Stimulated activated CD4-positive, alpha-beta T cell treated with anti-CD3 and anti-CD28 coated beads, Interleukin-4, amount 100 ng/mL, for 48 hours (primary cell): ENCODE data around the gene FAM89B.
A peak's percentile ranks its signal among the peaks of the same experiment; 100 is the strongest.

Experiments used
- DNase-seq, 2 donors: peaks; one replicate each; pipeline ENCODE4 v3.0.0-alpha.2; 2020; ENCODE audit warnings: low read depth in 2 of 2

The FAM89B gene

GRCh38 chr11:65538915-65539743, 33.2 kb upstream of the FAM89B start:
- no peak for DNase-seq

GRCh38 chr11:65539744-65540289, 32.5 kb upstream of the FAM89B start:
- DNase-seq = no peak

GRCh38 chr11:65540290-65541092, 31.8 kb upstream of the FAM89B start:
- DNase-seq = peak; percentile 87 to 91

GRCh38 chr11:65541093-65541982, 31.0 kb upstream of the FAM89B start:
- no peak for DNase-seq

DNA sequence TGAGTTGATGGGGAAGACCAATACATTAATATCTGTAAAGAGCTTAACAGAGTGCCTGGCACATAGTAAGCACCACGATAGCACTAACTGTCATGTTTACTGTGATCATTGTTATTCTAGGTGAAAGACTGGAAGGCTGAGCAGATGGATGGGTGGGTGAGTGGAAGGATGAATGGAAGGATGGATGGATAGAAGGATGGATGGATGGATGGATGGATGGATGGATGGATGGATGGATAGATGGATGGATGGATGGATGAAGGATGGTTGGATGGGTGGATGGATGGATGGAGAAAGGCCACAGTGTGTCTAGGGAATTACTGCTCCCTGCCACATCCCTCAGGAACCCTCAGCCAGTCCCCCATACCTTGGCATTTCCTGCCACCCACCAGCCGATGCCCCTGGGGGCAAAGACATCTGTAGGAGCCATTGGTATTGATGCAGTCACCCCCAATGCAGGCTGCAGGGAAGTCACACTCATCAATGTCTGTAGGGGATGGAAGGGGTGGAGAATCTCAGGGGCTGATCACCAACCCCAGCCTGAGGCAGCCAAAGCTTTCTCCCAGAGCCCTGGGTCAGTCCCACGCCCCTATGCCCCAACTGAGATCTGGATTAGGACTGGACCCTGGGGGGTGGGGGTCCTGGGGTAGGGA, 29.5 kb upstream of the FAM89B start:
- DNase-seq = no peak

- no peak for DNase-seq
Observed at GRCh38 chr11:65545853-65546216, 26.5 kb upstream of the FAM89B start.

DNA sequence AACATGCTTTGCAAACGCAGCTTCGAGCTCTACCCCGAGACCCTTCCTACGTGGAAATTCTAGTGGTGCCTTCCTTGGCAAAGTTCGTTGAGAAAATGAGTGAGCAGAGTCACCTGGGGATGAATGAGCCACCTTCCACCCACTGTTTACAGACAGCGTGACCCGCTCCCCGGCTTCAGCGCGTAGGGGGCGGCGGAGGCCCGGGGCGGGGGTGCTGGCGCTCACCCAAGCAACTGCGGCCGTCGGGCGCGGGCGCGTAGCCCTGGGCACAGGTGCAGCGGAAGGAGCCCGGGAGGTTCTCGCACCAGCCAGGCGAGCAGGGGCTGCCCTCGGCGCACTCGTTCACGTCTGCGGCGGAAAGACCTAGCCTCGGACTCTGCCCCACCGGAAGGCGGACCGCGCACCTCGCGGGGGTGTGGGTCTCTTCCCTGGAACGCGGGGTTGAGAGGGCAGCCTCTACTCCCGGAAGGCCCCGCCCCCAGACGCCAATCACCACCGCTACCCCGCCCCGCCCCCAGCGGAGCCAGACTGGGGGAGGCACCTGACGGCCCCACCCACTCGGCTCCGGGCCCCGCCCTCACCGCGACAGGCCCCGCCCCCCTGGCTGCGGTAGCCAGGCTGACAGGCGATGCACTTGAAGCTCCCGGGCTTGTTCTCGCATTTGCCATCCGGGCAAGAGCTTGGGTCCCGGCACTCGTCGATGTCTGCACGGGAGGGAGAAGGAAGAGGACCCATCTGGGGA, 25.9 kb upstream of the FAM89B start:
- peak; percentile 97 to 99 for DNase-seq

- DNase-seq = no peak
Observed at GRCh38 chr11:65547446-65548125, 24.8 kb upstream of the FAM89B start.

DNA sequence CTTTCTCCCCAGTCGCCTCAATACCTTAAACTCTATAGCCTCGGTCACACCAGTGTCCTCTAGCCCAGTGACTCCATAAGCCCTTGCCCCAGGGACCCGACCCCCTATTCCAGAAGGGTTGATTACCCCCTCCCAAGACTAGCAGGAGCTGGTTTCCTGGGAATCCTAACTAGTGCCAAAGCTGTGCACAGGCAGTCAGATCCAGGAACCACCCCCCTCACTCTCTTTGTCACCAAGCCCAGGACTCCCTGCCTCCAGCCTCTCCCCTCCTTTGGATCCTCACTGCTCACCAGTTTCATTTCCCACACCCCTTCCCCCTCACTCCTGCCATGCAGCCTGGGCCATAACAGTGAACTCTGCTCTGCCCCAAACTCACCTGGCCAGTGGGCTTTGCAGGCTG, 23.9 kb upstream of the FAM89B start:
- no peak for DNase-seq

GRCh38 chr11:65549096-65549495, 23.2 kb upstream of the FAM89B start:
- no peak for DNase-seq

DNA sequence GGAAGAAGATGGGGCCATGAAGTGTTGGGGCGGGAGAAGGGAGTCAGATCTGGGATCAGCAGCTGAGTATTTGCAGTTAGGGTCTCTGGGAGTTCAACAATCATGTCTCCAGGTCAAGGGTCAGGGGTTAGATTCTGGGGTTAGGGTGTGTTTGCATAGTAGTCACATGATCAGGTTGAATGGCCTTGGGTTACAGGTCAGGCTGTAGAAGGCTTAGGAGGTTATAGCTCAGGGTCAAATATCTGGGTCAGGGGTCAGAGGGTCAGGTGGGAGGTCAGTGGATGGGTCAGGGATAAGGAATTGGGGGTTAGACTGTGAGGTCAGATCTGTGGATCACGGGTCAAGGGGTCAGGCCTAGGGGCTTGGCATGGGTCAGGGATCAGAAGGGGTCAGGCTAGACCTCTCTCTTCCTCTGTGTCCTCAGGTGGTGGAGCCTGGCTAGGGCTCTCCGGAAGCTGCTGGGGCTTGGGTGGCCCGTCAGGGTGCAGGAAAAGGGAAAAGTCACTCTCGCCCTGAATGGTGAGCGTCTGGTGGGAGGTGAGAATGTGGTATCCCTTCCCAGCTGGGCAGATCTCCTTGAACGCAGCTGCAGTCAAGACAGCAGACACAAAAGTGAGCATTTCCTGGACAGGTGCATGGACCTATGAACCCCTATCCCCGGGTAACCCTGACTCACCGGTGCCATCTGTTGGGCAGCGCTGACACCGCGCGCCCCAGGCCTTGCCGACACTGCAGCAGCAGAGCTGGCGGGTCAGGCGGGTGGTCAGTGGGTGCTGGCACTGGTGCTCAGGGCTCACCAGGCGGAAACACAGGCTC, 20.6 kb upstream of the FAM89B start:
- no peak for DNase-seq

GRCh38 chr11:65552388-65552951, 19.9 kb upstream of the FAM89B start:
- DNase-seq = no peak

DNA sequence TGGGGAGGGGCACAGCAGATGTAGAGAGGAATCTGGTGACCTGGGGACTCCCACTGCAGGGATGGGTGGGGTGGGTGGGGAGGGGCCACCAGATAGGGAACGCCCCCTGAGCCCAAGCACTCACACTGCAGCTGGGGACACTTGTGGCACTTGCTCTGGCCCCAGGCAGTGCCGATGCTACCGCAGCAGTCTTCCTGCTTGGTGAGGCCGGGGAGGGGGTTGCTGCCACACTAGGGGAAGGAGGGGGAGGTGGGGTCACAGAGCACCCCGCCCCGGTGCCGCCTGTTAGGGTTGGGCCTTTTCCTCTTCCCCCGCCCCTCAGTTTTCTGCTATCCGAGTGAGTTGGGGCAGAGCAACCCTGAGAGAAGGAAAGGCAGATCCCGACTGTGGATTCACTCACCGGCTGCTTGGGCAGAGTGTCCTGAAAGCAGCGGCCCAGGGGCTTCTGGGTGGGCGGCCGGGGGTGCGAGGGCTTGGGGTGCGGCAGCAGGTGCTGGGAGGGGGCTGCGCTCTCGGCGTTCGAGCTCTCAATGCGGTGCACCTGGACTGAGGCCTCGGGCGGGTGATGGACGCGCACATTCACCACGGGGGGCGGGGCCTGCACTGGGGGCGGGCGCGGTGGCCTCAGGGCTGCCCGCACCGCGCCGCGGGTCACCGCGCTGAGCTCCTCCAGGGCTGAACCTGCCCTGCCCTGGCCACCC, 18.9 kb upstream of the FAM89B start:
- no peak for DNase-seq

DNA sequence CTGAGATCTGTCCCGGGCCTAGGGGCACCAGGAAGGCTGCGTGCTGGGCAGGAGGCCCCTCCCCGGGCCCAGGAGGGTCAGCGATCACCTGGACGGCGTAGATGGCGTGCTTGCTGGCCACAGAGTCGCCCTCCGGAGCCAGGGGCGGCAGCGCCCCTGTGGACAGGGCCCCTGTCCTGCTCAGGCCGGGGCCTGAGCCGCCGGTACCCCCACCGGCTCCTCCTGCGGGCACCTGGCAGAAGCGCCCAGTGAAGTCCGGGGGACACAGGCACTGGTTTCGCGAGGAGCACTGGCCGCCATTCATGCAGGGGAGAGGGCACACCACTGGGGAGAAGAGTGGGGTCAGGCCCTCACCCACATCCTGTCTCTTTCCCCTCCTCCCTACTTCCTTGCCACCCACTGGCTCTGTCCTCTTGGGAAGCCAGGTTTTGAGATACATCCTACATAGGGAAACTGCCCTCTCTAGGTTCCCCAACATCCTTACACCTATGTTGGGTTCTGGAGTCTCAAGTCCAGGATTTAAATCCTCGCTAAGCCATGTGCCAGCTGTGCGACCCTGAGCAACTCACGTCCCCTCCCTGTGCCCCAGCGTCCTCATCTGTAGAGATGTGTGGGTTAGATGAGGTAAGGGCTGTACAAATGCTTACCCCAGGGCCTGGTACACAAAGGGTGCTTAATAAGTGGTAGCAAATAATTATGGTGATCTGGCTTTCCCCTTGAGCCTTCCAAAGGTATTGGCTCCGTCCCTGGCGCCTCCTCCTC, 18.1 kb upstream of the FAM89B start:
- no peak for DNase-seq

- no peak for DNase-seq
Observed at GRCh38 chr11:65554842-65555430, 17.4 kb upstream of the FAM89B start.

DNA sequence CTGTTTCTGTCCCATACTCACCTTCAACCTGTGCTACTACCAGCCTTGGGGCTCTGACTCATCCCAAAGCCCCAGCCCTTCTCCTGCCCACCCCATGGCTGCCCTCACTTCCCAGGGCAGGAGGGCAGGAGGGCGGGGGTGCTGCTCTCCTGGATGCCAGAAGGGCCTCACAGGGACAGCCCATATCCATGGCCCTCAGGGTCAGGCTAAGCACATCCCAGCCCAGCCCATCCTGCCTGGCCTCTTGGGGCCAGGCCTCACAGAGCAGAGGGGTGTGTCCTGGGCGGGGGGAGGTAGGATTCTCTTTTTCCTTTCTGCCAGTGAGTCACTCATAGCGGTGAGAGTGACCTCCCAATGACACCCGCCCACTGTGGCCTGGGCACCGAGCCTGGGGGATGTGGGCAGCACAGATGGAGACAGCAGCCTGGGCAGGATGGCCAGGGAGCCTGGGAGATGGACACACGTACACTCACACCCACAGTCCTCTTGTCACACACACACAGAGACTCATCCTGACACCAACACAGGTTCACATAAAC, 16.6 kb upstream of the FAM89B start:
- DNase-seq = no peak
